ENCODE data around the gene TECPR1.

TECPR1 gene

DNA sequence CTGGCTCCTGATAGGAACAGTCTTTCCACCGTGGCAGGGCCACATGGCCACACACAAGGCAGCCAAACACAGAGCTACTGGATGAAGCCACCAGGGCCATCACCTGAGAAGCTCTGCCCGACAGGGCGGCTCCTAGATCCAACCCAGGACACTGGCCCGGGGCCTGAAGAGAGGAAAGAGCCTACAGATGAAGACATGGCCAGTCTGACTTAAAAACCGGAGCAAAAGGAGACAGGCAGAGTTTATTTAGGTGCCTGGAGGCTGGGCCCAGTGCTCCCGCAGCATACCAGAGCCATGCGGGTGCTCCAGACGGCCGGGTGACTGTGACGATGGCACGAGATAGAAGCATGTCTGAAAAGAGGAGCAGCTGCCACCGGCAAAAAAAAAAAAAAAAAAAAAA is 3.9 kb downstream of the TECPR1 start:
- H3K4me3 ChIP-seq (replicated peaks; ENCODE audit: insufficient read depth, low read length), result no peak overlapping the region
- H3K27me3 ChIP-seq (ENCODE audit: insufficient read depth, poor library complexity, severe bottlenecking), result no peaks in the 10 kb centered on the region
- no peak for TF ChIP-seq SPI1 (IDR thresholded peaks at IDR 0.05; ENCODE audit: borderline replicate concordance, low read depth)
- no peak overlapping the region for H3K27ac ChIP-seq (replicated peaks)
- no peak for DNase-seq (ENCODE audit: low read depth in 1 of 2, low spot score in 1 of 2)

DNA sequence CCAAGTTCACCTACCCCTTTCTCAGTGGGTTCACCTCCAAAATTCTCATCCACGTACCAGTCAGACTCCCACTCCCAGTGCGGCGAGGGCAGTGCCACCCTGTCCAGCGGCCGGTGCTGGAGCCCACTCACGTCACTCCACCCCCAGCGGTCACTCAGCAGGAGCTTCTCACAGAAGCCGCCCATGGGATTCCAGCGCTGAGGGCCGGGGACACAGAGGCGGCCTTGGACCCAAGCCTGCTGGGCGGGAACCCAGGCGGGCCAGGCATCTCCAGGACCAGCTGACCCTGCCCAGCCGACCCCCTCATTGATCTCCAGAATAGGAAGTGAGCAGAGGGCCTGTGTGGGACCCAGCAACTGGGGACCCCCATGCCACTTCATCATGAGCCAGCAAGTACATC is 7.2 kb downstream of the TECPR1 start:
- TF ChIP-seq SPI1 (IDR thresholded peaks at IDR 0.05; ENCODE audit: borderline replicate concordance, low read depth) (no peak), POLR2AphosphoS5 (IDR thresholded peaks at IDR 0.05; ENCODE audit: low read depth) (no peak), GABPA (IDR thresholded peaks at IDR 0.05; ENCODE audit: low read depth) (no peak)
- TF ChIP-seq, protein P1, sequence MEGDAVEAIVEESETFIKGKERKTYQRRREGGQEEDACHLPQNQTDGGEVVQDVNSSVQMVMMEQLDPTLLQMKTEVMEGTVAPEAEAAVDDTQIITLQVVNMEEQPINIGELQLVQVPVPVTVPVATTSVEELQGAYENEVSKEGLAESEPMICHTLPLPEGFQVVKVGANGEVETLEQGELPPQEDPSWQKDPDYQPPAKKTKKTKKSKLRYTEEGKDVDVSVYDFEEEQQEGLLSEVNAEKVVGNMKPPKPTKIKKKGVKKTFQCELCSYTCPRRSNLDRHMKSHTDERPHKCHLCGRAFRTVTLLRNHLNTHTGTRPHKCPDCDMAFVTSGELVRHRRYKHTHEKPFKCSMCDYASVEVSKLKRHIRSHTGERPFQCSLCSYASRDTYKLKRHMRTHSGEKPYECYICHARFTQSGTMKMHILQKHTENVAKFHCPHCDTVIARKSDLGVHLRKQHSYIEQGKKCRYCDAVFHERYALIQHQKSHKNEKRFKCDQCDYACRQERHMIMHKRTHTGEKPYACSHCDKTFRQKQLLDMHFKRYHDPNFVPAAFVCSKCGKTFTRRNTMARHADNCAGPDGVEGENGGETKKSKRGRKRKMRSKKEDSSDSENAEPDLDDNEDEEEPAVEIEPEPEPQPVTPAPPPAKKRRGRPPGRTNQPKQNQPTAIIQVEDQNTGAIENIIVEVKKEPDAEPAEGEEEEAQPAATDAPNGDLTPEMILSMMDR (IDR thresholded peaks at IDR 0.05; ENCODE audit: insufficient read depth, low read length), result no peak
- TF ChIP-seq, protein P2, sequence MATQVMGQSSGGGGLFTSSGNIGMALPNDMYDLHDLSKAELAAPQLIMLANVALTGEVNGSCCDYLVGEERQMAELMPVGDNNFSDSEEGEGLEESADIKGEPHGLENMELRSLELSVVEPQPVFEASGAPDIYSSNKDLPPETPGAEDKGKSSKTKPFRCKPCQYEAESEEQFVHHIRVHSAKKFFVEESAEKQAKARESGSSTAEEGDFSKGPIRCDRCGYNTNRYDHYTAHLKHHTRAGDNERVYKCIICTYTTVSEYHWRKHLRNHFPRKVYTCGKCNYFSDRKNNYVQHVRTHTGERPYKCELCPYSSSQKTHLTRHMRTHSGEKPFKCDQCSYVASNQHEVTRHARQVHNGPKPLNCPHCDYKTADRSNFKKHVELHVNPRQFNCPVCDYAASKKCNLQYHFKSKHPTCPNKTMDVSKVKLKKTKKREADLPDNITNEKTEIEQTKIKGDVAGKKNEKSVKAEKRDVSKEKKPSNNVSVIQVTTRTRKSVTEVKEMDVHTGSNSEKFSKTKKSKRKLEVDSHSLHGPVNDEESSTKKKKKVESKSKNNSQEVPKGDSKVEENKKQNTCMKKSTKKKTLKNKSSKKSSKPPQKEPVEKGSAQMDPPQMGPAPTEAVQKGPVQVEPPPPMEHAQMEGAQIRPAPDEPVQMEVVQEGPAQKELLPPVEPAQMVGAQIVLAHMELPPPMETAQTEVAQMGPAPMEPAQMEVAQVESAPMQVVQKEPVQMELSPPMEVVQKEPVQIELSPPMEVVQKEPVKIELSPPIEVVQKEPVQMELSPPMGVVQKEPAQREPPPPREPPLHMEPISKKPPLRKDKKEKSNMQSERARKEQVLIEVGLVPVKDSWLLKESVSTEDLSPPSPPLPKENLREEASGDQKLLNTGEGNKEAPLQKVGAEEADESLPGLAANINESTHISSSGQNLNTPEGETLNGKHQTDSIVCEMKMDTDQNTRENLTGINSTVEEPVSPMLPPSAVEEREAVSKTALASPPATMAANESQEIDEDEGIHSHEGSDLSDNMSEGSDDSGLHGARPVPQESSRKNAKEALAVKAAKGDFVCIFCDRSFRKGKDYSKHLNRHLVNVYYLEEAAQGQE (IDR thresholded peaks at IDR 0.05; ENCODE audit: insufficient replicate concordance, low read depth), result no peak
- DNase-seq (ENCODE audit: low read depth in 1 of 2, low spot score in 1 of 2), result no peak
- Histone ChIP-seq H3K27me3 (ENCODE audit: insufficient read depth, poor library complexity, severe bottlenecking) (no peaks in the 10 kb centered on the region), H3K4me3 (replicated peaks; ENCODE audit: insufficient read depth, low read length) (no peak overlapping the region), H3K27ac (replicated peaks) (no peak overlapping the region)

DNA sequence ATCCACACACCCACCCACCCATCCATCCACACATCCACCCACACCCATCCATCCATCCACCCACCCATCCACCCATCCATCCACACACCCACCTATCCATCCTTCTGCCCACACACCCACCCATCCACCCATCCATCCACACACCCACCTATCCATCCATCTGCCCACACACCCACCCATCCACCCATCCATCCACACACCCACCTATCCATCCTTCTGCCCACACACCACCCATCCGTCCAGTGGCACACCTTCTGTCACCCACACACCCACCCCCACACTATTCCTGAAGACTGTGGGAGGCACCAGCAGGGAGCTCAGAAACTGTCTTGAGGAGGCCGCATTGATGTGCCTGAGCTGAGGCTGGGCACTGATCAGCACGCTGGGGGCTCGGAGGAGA is 9.1 kb downstream of the TECPR1 start:
- Histone ChIP-seq H3K27me3 (ENCODE audit: insufficient read depth, poor library complexity, severe bottlenecking) (no peaks in the 10 kb centered on the region), H3K4me3 (replicated peaks; ENCODE audit: insufficient read depth, low read length) (no peak overlapping the region), H3K27ac (replicated peaks) (no peak overlapping the region)
- DNase-seq (ENCODE audit: low read depth in 1 of 2, low spot score in 1 of 2), result no peak
- TF ChIP-seq, protein P2 (IDR thresholded peaks at IDR 0.05; ENCODE audit: insufficient replicate concordance, low read depth), result no peak
- TF ChIP-seq, protein P1 (IDR thresholded peaks at IDR 0.05; ENCODE audit: insufficient read depth, low read length), result no peak
- TF ChIP-seq POLR2AphosphoS5 (IDR thresholded peaks at IDR 0.05; ENCODE audit: low read depth), result no peak
- no peak for TF ChIP-seq GABPA (IDR thresholded peaks at IDR 0.05; ENCODE audit: low read depth)
- no peak for TF ChIP-seq SPI1 (IDR thresholded peaks at IDR 0.05; ENCODE audit: borderline replicate concordance, low read depth)

DNA sequence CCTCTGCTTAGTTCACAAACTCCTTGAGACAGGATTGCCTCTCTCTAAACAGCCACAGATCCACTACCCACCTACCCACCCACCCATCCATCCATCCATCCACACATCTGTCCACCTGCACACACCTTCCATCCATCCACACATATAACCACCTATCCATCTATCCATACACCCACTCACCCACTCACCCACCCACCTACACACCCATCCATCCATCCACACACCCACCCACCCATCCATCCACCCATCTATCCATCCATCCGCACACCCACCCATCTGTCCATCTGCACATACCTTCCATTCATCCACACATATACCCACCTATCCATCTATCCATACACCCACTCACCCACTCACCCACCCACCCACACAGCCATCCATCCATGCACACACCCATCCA is 9.7 kb downstream of the TECPR1 start:
- DNase-seq (ENCODE audit: low read depth in 1 of 2, low spot score in 1 of 2), result no peak
- Histone ChIP-seq H3K4me3 (replicated peaks; ENCODE audit: insufficient read depth, low read length) (no peak overlapping the region), H3K27me3 (ENCODE audit: insufficient read depth, poor library complexity, severe bottlenecking) (no peaks in the 10 kb centered on the region), H3K27ac (replicated peaks) (no peak overlapping the region)
- TF ChIP-seq, protein P1 (IDR thresholded peaks at IDR 0.05; ENCODE audit: insufficient read depth, low read length), result no peak
- TF ChIP-seq, protein P2 (IDR thresholded peaks at IDR 0.05; ENCODE audit: insufficient replicate concordance, low read depth), result no peak
- TF ChIP-seq SPI1 (IDR thresholded peaks at IDR 0.05; ENCODE audit: borderline replicate concordance, low read depth) (no peak), POLR2AphosphoS5 (IDR thresholded peaks at IDR 0.05; ENCODE audit: low read depth) (no peak), GABPA (IDR thresholded peaks at IDR 0.05; ENCODE audit: low read depth) (no peak)
